Activated CD4-positive, alpha-beta T cell treated with anti-CD3 and anti-CD28 coated beads, Interleukin-2, amount 50 U/mL, for 16 hours (primary cell): ENCODE measurements around the gene PMF1.

ENCODE experiments used
- DNase-seq: peaks from one replicate; pipeline ENCODE4 v3.0.0-alpha.2; 2020

The PMF1 gene

GRCh38 chr1:156276532-156276931 is 63.7 kb downstream of the PMF1 start:
- no peak for DNase-seq

GRCh38 chr1:156276966-156277381 is 64.2 kb downstream of the PMF1 start:
- no peak for DNase-seq

- DNase-seq: no peak
Observed at GRCh38 chr1:156279837-156280236, 67.0 kb downstream of the PMF1 start.

GRCh38 chr1:156281281-156281680 is 68.5 kb downstream of the PMF1 start:
- DNase-seq: peak; percentile 69

- DNase-seq: peak; percentile 36
Observed at GRCh38 chr1:156281693-156282478, 69.1 kb downstream of the PMF1 start.

GRCh38 chr1:156282479-156283222 is 69.8 kb downstream of the PMF1 start, which contains the start of gene SMG5:
TSS of gene SMG5 (minus strand) at chr1:156282825. CDS start at chr1:156282680, 145 bp downstream.
- peak; percentile 98 for DNase-seq

GRCh38 chr1:156283521-156283920 is 70.7 kb downstream of the PMF1 start:
- no peak for DNase-seq

- DNase-seq: no peak
Observed at GRCh38 chr1:156284112-156284511, 71.3 kb downstream of the PMF1 start, which contains the start of gene TMEM79. TSS of gene TMEM79 (plus strand) at chr1:156284325. CDS start at chr1:156285227, 902 bp downstream.

- no peak for DNase-seq
Observed at GRCh38 chr1:156284757-156285156, 72.0 kb downstream of the PMF1 start.

GRCh38 chr1:156285437-156285836 is 72.6 kb downstream of the PMF1 start:
- DNase-seq: no peak

- DNase-seq: no peak
Observed at GRCh38 chr1:156286061-156286460, 73.3 kb downstream of the PMF1 start.
